SW480 (cell line): Measurements from ENCODE around the gene PBRM1.

Experiments used
- DNase-seq: peaks from one replicate; pipeline ENCODE4 v3.0.0-alpha.2; 2016; ENCODE audit warnings: low spot score

Gene PBRM1

DNA sequence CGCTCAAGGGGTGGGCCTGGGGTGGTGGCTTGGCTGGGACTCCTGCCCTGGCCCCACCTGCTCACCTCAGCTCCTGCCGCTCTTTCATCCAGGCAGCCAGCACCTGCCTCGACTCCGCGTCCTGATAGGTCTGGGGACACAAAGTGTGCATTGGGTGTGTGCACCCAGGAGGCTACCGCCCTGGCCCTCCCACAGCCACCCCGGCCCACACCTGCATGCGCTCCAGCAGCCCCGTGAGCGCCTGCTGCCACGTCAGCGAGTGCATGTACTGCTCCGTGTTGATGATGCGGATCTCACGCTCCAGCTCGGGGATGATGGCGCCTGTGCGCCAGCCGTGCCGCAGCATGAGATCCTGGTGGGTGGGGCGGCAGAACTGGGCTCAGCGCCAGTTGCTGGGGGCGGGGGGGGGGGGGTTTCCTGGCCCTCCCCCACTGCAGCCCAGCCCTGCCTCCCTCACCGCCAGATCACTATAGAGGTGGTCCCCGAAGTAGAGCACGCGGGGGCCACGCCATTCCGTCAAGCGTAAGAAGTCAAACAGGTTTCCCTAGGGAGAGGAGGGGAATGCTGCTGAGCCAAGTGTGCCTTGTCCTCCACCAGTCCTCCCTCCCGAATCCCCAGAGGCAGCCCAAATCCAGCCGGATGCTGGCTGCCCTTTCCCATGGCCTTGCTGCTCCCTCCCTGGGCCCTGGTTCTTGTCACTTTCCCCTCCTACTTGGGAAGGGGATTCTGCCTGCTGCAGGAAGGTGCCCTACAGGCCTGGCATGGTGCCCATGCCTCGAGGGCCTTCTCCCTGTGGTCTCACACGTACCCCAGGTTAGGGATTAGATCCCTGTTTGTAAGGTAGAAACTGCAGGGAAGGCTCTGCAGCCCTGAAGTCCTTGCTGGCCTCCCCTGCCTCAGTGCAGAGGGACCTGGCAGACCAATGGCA, 160.7 kb downstream of the PBRM1 start:
- DNase-seq = no peak

DNA sequence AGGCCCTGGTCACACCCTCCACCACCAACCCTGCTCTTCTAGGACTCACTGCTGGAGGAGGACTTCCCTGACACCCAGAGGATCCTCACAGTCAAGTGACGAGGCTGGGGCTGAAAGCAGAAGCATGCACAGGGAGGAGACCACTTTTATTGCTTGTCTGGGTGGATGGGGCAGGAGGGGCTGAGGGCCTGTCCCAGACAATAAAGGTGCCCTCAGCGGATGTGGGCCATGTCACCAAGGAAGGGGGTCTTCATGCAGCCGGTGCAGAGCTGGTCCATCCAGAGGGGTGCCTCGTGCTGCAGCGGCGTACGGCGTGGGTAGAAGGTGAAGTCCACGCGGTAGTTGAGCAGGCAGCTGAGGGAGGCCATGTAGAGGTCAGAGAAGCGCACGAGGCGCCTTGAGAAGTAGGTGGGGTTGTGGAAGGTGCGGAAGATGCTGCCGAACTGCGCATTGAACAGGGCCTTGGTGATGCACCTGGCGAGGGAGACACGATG, 161.4 kb downstream of the PBRM1 start:
- DNase-seq = no peak

DNA sequence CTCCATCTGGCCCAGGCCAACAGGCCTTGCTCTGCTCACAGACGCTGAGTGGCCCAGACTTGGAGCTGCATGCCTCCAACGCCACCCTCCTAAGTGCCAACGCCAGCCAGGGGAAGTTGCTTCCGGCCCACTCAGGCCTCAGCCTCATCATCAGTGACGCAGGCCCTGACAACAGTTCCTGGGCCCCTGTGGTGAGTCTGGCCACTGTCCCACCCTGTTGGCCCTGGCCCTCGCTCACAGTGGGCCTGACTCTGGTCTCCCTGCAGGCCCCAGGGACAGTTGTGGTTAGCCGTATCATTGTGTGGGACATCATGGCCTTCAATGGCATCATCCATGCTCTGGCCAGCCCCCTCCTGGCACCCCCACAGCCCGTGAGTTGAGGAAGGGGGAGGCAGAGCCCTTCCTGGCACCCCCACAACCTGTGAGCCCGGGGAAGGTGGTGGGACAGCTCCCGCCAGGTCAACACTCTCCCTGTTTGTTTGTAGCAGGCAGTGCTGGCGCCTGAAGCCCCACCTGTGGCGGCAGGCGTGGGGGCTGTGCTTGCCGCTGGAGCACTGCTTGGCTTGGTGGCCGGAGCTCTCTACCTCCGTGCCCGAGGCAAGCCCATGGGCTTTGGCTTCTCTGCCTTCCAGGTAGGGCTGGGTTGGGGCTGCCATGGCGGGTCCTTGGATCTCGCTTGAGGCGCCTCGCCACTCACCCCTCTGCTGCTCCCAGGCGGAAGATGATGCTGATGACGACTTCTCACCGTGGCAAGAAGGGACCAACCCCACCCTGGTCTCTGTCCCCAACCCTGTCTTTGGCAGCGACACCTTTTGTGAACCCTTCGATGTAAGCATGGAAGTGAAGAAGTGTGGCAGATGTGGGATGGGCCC, 162.1 kb downstream of the PBRM1 start:
- DNase-seq = no peak

GRCh38 chr3:52522651-52523251, 163.0 kb downstream of the PBRM1 start:
- no peak for DNase-seq

- DNase-seq = no peak
Measured at GRCh38 chr3:52521881-52522650, 163.6 kb downstream of the PBRM1 start.

- no peak for DNase-seq
Measured at GRCh38 chr3:52521488-52521824, 164.3 kb downstream of the PBRM1 start.

DNA sequence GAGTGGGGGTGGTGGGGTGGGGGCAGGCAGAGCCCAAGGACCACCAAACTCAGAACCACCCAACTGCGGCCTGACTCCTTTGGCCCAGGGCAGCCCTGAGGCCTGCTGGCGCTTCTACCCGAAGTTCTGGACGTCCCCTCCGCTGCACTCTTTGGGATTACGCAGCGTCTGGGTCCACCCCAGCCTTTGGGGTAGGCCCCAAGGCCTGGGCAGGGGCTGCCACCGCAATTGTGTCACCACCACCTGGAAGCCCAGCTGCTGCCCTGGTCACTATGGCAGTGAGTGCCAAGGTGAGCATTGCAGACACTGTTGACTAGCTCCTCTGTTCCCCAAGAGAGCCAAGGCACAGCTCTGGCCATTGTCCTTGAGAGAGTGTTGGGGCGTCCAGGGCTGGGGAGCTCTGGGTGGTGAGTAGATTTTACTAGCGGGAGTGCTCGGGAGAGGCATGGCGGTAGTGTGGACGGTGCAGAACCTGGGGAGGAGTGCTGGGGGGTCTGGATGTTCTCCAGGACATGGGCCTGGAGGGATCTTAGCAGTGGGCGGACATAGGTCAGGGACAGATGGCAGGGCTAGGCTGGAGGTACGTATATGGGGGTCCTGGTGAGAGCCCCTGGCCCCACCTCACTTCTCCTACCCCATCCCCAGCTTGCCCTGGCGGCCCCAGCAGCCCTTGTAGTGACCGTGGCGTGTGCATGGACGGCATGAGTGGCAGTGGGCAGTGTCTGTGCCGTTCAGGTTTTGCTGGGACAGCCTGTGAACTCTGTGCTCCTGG, 164.8 kb downstream of the PBRM1 start:
- DNase-seq = no peak

DNA sequence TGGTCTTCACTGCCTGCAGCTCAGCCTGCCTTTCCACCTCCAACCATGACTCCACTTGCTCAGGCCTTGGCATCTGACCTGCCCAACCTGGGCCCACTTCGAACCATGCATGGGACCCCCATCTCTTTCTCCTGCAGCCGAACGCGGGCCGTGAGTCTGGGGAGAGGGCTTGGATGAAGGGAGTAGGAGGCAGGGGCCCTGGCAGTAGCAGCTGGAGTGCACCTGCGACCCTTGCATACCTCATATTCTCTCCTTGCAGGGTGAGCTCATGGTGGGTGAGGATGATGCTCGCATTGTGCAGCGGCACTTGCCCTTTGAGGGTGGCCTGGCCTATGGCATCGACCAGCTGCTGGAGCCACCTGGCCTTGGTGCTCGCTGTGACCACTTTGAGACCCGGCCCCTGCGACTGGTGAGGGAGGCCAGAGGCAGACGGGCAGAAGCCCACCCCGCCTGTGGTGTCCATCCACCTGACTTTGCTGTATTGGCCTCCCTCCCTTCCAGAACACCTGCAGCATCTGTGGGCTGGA, 165.5 kb downstream of the PBRM1 start:
- no peak for DNase-seq

DNA sequence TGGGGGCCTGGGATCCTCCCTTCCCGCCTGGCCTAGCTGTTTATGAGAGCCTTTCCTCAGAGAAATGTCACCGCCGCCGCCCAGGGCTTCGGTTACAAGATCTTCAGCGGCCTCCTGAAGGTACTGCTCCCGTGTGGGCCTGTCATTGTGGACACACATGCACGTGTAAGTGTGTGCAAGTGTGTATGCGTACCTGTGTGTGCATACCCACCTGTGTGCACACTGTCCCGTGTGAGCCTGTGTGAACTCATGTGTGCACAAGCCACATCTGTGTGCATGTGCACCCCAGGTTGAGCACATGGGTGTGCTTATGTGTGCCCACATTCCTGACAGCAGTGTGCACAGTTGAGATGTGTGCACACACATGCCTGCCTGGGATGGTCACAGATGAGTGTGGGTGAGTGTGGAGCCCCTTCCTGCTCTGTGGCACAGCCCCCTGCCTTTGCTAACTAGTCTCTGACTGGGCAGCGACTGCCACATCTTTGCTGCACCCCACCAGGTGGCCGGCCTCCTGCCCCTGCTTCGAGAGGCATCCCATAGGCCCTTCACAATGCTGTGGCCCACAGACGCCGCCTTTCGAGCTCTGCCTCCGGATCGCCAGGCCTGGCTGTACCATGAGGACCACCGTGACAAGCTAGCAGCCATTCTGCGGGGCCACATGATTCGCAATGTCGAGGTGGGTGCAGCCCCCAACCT, 166.1 kb downstream of the PBRM1 start:
- no peak for DNase-seq

GRCh38 chr3:52518723-52519444, 166.8 kb downstream of the PBRM1 start:
- DNase-seq = peak; percentile 69

GRCh38 chr3:52517796-52518722, 167.7 kb downstream of the PBRM1 start:
- DNase-seq = no peak

DNA sequence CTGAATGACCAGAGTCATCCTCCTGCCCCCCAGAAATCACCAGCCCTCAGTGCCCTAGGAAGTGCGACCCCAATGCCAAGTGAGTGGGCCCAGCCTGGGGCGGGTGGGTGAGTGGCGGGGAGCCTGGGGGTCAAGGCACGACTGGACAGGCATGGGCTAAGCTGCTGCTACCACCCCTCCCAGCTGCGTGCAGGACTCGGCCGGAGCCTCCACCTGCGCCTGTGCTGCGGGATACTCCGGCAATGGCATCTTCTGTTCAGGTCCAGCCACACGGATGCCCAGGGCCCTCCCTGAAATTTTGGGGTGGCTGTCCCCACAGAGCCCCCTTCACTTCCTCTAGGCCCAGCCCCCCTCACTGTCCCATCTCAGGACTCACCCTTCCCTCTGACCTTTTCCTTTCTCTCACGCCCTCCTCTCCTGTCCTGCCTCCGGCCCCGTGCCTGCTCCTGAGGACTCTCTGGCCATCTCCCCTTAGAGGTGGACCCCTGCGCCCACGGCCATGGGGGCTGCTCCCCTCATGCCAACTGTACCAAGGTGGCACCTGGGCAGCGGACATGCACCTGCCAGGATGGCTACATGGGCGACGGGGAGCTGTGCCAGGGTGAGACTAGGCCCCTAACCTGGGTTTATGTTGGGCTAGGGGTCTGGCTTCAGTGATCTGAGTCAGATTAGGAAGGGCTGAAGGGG, 169.1 kb downstream of the PBRM1 start:
- DNase-seq = no peak

- DNase-seq = no peak
Measured at GRCh38 chr3:52515192-52515591, 170.5 kb downstream of the PBRM1 start.

DNA sequence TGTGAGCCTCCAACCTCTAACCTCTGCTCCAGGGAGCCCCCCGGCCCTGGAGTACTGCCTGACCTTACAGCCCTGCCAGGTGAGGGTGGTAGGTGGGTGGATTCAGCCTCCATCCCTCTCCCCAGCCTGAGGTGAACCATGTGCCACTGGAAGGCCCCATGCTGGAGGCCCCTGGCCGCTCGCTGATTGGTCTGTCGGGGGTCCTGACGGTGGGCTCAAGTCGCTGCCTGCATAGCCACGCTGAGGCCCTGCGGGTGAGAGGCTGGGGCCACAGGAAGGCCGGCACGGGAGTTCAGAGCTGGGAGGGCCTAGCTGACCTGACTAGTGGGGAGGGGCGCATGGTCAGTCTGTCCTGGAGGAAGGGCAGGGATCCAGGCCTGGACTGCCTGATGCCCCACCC, 171.1 kb downstream of the PBRM1 start:
- DNase-seq = no peak

- DNase-seq = no peak
Measured at GRCh38 chr3:52513281-52513680, 172.4 kb downstream of the PBRM1 start.

DNA sequence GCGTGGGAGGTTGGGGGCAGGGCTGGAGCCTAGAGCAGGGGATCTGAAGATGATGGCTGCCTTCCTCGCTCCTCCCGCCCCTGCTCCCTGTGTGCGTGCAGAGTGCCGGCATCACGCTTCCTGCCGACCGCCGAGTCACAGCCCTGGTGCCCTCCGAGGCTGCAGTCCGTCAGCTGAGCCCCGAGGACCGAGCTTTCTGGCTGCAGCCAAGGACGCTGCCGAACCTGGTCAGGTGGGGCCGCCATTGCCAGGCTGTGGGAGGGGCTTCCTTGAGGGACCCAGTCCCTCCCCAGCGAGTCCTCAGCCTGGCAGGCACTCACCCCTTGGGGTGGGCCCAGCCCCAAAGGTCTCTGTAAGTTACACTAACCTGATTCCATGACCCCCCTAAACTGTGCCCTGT, 173.0 kb downstream of the PBRM1 start:
- DNase-seq = no peak

DNA sequence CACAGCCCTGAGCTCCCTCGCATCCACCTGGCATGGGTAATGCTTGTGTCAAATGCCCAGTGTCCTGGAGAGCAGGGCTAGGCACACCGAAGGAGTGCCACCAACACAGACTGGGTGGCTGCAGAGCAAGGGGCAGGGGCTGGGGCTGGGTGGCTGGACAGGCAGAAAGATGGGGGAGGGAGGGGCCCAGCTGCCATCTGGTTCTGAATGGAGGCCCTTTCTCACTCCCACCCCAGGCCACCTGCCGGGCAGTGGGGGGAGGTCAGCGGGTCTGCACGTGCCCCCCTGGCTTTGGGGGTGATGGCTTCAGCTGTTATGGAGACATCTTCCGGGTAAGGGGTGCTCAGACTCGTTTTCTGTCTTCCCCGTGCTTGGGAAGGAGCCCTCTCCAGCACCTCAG, 173.6 kb downstream of the PBRM1 start:
- DNase-seq = no peak

GRCh38 chr3:52511509-52511908, 174.2 kb downstream of the PBRM1 start:
- DNase-seq = no peak
